SK-N-SH treated with all-trans-retinoic acid at 6 μM for 48 hours (cell line): Measurements from ENCODE around the gene CPT2.

Experiments used
- ATAC-seq: fragments of 200-7000 bp; cut with Tn5 transposase; 3 replicates; pipeline ENCODE4 v1.9.1; 2020; ENCODE audit warnings: mild to moderate bottlenecking, moderate library complexity
- ARNTL ChIP-seq: fragments of 450-650 bp; formaldehyde crosslinking; IDR thresholded peaks from 2 replicates; pipeline ENCODE4 v1.5.0; 2020; ENCODE audit warnings: low read depth, mild to moderate bottlenecking, moderate library complexity, borderline replicate concordance
- BACH2 ChIP-seq: fragments of 250-450 bp; sonication (Bioruptor Pico); IDR thresholded peaks from 2 replicates; pipeline ENCODE4 v1.9.0; 2021; ENCODE audit warnings: mild to moderate bottlenecking, borderline replicate concordance
- CSDC2 ChIP-seq: fragments of 250-450 bp; sonication (Bioruptor Pico); IDR thresholded peaks from 2 replicates; pipeline ENCODE4 v1.5.0; 2020; ENCODE audit warnings: mild to moderate bottlenecking, moderate library complexity
- CSRNP3 ChIP-seq: fragments of 250-450 bp; sonication (Bioruptor Pico); IDR thresholded peaks from 2 replicates; pipeline ENCODE4 v1.5.1; 2021; ENCODE audit warnings: mild to moderate bottlenecking, moderate library complexity
- GLIS3 ChIP-seq: fragments of 250-450 bp; sonication (Bioruptor Pico); IDR thresholded peaks from 2 replicates; pipeline ENCODE4 v1.5.0; 2020; ENCODE audit warnings: mild to moderate bottlenecking, moderate library complexity
- ISL1 ChIP-seq: fragments of 250-450 bp; sonication (Bioruptor Pico); IDR thresholded peaks from 2 replicates; pipeline ENCODE4 v2.1.2; 2022; ENCODE audit warnings: mild to moderate bottlenecking, moderate library complexity
- PATZ1 ChIP-seq: fragments of 250-450 bp; sonication (Bioruptor Pico); IDR thresholded peaks from 2 replicates; pipeline ENCODE4 v1.8.0; 2020; ENCODE audit warnings: mild to moderate bottlenecking, moderate library complexity, borderline replicate concordance
- POU6F1 ChIP-seq: fragments of 250-450 bp; sonication (Bioruptor Pico); IDR thresholded peaks from 2 replicates; pipeline ENCODE4 v1.8.0; 2021; ENCODE audit warnings: low read depth, mild to moderate bottlenecking, moderate library complexity, borderline replicate concordance
- PPARA ChIP-seq: fragments of 250-450 bp; sonication (Bioruptor Pico); IDR thresholded peaks from 2 replicates; pipeline ENCODE4 v1.5.0; 2020; ENCODE audit warnings: mild to moderate bottlenecking, borderline replicate concordance
- RARB ChIP-seq: fragments of 250-450 bp; sonication (Bioruptor Pico); IDR thresholded peaks from 2 replicates; pipeline ENCODE4 v1.8.0; 2021; ENCODE audit warnings: mild to moderate bottlenecking, moderate library complexity
- SNAI2 ChIP-seq: fragments of 250-450 bp; sonication (Bioruptor Pico); IDR thresholded peaks from 2 replicates; pipeline ENCODE4 v1.5.0; 2020; ENCODE audit warnings: mild to moderate bottlenecking, moderate library complexity
- TCF4 ChIP-seq: fragments of 250-450 bp; sonication (Bioruptor Pico); IDR thresholded peaks from 2 replicates; pipeline ENCODE4 v1.8.0; 2021; ENCODE audit warnings: mild to moderate bottlenecking, moderate library complexity, borderline replicate concordance
- TOX ChIP-seq: fragments of 250-450 bp; sonication (Bioruptor Pico); IDR thresholded peaks from 2 replicates; pipeline ENCODE4 v1.8.0; 2021; ENCODE audit warnings: mild to moderate bottlenecking, moderate library complexity, borderline replicate concordance
- ZC3H10 ChIP-seq: fragments of 250-450 bp; sonication (Bioruptor Pico); IDR thresholded peaks from 2 replicates; pipeline ENCODE4 v1.5.1; 2021; ENCODE audit warnings: mild to moderate bottlenecking, moderate library complexity
- ZFP3 ChIP-seq: fragments of 250-450 bp; sonication (Bioruptor Pico); IDR thresholded peaks from 2 replicates; pipeline ENCODE4 v1.5.0; 2020; ENCODE audit warnings: mild to moderate bottlenecking, moderate library complexity
- ZFP30 ChIP-seq: fragments of 450-650 bp; formaldehyde crosslinking; IDR thresholded peaks from 2 replicates; pipeline ENCODE4 v1.5.0; 2022; ENCODE audit warnings: mild to moderate bottlenecking, moderate library complexity
- ZNF565 ChIP-seq: fragments of 450-650 bp; formaldehyde crosslinking; conservative IDR thresholded peaks from 2 replicates; pipeline ENCODE4 v1.5.0; 2020; ENCODE audit warnings: low read depth, mild to moderate bottlenecking, moderate library complexity
- ZNF70 ChIP-seq: fragments of 450-650 bp; formaldehyde crosslinking; IDR thresholded peaks from 2 replicates; pipeline ENCODE4 v1.5.0; 2020; ENCODE audit warnings: mild to moderate bottlenecking, moderate library complexity
- ZNF8 ChIP-seq: fragments of 450-650 bp; formaldehyde crosslinking; IDR thresholded peaks from 2 replicates; pipeline ENCODE4 v1.5.0; 2020; ENCODE audit warnings: mild to moderate bottlenecking, moderate library complexity
- TF ChIP-seq, protein P1 (sequence below): fragments of 250-450 bp; sonication (Bioruptor Pico); IDR thresholded peaks from 2 replicates; pipeline ENCODE4 v1.5.1; 2020; ENCODE audit warnings: low read depth, mild to moderate bottlenecking, moderate library complexity

The CPT2 gene

DNA sequence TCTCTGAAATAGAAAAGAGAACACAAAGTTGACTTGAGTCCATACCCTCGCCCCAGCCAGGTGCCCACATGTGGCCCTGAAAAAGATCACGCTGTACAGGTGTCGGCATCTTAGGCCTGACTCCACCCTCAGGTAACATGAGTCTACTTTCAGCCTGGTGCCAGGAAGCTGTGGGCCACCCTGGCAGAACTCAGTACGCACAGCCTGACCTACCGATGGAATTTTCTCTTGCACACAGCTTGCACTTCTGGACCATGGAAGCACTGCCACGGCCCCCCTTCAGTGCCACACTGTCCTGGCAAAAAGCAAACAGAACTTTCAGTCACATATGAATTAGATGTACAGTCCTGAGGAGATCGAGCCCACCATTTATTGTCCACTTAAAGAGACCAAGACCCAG is 21.6 kb downstream of the CPT2 start:
- no peak for ATAC-seq
- TF ChIP-seq PPARA (CRISPR knock-in tag), result no peak
- TF ChIP-seq ZNF565 (CRISPR knock-in tag), result no peak

GRCh38 chr1:53219711-53220110 is 23.1 kb downstream of the CPT2 start:
- peak; percentile 12; the same call in 2 of the 3 replicates for ATAC-seq

DNA sequence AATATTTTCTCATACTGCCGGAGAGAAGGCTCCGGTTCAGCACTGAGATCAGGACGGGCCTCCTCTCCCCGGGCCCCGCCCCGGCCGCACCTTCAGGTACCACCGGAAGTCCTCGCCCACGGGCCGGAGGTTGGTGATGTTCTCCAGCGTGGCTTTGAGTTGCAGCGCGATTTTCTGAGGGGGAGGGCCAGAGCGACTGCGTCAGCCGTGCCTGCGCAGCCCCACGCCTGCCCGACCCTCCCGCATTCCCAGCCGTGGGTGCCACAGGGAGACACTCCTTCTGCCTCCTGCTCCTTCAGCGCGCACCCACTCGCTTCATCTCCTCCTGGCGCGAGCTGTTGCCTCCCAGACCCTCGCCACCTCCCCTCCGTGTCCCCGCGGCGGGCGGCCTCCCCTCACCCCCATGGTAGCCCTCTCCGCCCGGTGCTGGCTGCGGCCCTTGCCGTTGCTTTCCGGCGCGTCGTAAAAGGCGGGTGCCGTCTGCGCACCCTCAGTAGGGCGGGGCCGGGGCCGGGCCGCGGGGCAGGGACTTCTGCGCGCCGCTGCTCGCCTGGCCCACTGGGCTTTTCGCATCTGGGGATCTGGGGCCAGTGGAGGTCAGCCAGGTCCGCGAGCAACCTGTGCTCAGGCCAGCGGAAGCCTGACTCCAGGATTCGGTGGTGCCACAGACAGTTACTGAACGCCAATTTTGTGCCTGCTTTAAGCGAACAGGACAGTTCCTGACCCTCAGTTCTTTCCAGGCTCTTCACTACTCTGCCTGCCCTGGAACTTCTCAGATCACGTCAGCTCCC is 23.7 kb downstream of the CPT2 start, which contains the start of gene CZIB:
Gene CZIB (minus strand): TSS at position 464 of the 791 bp plus-strand sequence. CDS start 59 bp downstream, at position 405.
- TF ChIP-seq ZNF565 (CRISPR knock-in tag) (no peak), RARB (CRISPR knock-in tag) (no peak), PATZ1 (CRISPR knock-in tag) (peak; percentile 80; the same call in 1 of the 2 replicates), ZC3H10 (0 out of 2 replicates have a peak, but pooled peaks have one; percentile 16), GLIS3 (CRISPR knock-in tag) (peak; percentile 35; the same call in 1 of the 2 replicates), ISL1 (CRISPR knock-in tag) (no peak), POU6F1 (CRISPR knock-in tag) (no peak)
- peak; percentile 95 for ATAC-seq

More at GRCh38 chr1:53219711-53220110, 23.1 kb downstream of the CPT2 start:
- no peak for TF ChIP-seq TOX
- TF ChIP-seq ZFP30 (CRISPR knock-in tag), result no peak
- TF ChIP-seq ZNF8, result no peak

DNA sequence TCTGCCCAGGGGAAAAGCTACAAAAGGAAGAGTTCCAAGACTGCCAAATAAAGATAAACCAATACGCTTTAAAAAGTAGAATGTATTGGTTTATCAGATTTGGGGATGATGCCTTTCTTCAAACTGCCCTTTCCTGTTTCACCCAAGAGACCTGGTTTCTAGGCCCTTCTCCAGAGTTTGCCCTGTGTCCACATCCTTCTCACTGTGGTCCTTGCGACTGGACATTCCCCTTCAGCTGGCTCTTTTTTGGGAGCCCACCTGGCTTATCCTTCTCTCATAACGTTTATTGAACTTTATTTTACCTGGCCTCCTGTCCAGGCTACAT is 24.3 kb downstream of the CPT2 start:
- no peak for TF ChIP-seq GLIS3 (CRISPR knock-in tag)
- no peak for TF ChIP-seq TOX
- TF ChIP-seq ZNF8, result no peak
- TF ChIP-seq ZFP30 (CRISPR knock-in tag), result no peak
- no peak for TF ChIP-seq ZFP3 (CRISPR knock-in tag)
- no peak for TF ChIP-seq BACH2 (CRISPR knock-in tag)
- no peak for TF ChIP-seq ZC3H10
- TF ChIP-seq TCF4 (CRISPR knock-in tag), result no peak
- TF ChIP-seq POU6F1 (CRISPR knock-in tag), result no peak
- no peak for TF ChIP-seq SNAI2 (CRISPR knock-in tag)
- no peak for TF ChIP-seq ARNTL (CRISPR knock-in tag)
- TF ChIP-seq CSRNP3 (CRISPR knock-in tag), result no peak
- TF ChIP-seq ISL1 (CRISPR knock-in tag), result no peak
- no peak for ATAC-seq

GRCh38 chr1:53237638-53238037 is 41.0 kb downstream of the CPT2 start:
- ATAC-seq, result no peak
- TF ChIP-seq SNAI2 (CRISPR knock-in tag), result no peak
- TF ChIP-seq ISL1 (CRISPR knock-in tag), result no peak
- TF ChIP-seq ZNF70, result no peak
- TF ChIP-seq CSRNP3 (CRISPR knock-in tag), result no peak
- TF ChIP-seq, protein P1, sequence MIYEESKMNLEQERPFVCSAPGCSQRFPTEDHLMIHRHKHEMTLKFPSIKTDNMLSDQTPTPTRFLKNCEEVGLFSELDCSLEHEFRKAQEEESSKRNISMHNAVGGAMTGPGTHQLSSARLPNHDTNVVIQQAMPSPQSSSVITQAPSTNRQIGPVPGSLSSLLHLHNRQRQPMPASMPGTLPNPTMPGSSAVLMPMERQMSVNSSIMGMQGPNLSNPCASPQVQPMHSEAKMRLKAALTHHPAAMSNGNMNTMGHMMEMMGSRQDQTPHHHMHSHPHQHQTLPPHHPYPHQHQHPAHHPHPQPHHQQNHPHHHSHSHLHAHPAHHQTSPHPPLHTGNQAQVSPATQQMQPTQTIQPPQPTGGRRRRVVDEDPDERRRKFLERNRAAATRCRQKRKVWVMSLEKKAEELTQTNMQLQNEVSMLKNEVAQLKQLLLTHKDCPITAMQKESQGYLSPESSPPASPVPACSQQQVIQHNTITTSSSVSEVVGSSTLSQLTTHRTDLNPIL (CRISPR knock-in tag), result no peak
- no peak for TF ChIP-seq BACH2 (CRISPR knock-in tag)
- no peak for TF ChIP-seq CSDC2
- no peak for TF ChIP-seq ZNF8
- TF ChIP-seq ARNTL (CRISPR knock-in tag), result no peak
